Cortex of kidney (tissue), 1 donor: ENCODE data around the gene IFT22.
"Not testable (repeated sequence)": the region's sequence is repeated elsewhere in the genome, so short reads cannot be mapped to it uniquely, and the experiment has no call there.

ENCODE experiments used
- DNase-seq: peaks from one replicate; lab custom pipeline; 2025; lab: John Stamatoyannopoulos, UW

Gene IFT22

GRCh38 chr7:101321491-101322401 is at the start of gene IFT22:
Gene IFT22, minus strand, starts transcription at chr7:101321812. Its CDS starts 103 bp downstream, at chr7:101321709.
- DNase-seq: no peak

DNA sequence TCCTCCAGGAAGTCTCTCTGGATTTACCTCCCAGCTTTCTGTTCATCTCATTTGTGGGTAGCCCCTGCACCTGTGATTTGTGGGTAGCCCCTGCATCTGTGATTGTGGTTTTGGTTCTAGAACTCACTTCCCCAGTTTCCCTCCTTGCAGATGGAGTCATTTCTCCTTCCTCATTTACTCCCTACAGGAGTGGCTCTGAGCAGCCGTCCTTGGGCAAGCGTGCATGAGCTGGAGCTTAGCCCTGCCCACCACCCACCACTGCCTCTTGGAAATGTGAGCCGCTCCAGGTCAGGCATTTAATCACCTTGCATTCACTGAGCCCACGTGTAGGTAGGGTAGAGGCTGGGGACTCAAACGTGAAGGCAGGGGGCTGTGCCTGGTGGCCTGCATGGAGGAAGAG is 49.2 kb upstream of the IFT22 start:
- DNase-seq: no peak

GRCh38 chr7:101368422-101369165 is 47.0 kb upstream of the IFT22 start:
- no peak for DNase-seq

DNA sequence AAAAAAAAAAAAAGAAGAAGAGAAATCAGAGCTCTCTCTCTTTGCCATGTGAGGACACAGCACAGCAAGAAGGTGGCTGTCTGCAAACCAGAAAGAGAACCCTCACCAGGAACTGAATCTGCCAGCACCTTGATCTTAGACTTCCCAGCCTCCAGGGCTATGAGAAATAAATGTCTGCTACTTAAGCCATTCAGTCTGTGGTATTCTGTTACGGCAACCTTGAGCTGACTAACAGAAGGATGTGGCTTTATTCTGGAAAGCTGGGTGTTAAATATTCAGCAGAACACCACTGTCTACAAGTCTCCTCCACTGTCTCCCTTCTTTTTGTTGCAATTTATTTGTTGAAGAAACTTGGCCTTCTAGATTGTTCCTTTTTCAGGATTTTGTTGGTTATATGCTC is 46.1 kb upstream of the IFT22 start:
- no peak for DNase-seq

DNA sequence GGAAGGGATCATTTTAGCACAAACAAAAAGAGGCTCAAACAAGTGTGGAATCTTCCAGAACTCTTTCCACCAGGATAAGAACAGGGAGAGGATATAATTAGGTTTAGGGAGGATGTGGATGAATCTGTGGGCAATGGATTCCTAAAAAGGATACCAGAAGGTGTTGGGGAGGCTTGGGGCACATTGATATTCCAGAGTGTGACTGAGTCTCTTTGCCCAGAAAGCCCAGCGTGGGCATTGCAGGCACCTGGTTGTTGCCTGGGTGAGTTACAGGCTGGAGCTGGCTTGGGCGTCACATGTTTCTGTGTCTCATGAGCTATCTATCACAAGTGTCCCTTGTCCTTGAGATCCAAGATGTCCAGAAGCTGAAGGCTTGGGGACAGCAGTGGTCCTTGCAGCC is 44.3 kb upstream of the IFT22 start:
- DNase-seq: no peak

DNA sequence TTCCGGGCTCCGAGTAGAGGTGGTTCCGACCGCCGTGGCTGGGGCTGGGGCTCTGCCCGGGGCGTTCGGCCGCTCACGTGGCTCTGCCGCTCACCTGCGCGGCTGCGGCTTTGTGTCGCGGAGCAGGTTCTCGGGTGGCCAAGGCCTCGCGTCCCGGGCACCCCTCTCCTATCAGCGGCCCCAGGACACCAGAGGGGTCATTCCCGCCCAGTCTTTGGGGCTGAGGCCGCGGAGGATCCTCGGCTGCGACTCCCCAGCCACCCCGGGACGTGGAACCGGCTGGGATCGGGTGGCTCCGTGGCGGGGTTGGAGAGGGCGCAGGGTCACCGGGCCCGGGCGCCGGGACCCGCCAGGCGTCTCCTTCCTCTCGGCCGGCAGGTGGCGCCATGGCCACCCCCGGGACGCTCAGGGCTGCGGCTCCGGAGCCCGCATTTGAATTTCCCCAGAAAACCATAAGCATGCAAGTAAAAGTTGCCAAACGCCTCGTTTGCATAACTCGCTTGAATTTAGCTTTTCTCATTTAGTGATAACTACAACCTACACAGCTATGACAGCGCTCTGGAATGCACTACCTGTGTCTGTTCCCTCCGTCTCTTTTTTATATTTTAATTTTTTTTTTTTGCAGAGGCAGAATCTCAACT is 42.2 kb upstream of the IFT22 start:
- no peak for DNase-seq

GRCh38 chr7:101363196-101363733 is 41.7 kb upstream of the IFT22 start:
- DNase-seq: no peak

DNA sequence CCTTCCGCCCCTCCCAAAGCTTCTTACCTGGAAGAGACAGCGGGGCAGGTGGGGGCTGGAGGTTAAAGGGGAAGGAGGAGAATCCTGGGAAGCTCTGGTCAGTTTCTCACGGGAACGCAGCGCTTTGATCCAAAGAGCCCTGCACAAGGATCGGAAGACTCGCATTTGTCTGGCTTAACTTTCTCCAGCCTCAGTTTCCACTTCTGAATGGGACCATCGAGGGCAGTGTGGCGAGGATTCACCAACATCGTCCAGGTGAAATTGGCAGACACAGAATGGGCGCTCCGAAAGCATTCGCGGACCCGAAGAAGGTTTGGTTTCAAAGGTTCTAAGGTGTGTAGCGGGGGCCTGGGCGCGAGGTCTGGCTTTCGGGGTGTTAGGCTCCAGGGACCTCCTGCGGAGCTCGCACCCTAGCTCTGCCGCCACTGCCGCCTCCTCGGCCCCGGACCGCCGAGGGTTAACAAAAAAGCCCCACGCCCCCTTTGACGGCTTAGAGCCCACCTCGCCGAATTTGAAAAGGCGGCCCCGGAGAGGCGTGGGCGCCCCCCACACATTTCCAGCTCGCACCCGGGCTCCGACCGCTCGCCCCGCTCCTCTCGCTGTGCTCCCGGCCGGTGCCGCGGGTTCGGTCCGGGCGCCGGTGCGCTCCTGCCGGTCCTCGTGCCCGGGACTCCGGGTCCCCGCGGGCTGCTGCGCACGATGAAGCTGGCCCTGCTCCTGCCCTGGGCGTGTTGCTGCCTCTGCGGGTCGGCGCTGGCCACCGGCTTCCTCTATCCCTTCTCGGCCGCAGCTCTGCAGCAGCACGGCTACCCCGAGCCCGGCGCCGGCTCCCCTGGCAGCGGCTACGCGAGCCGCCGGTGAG is 41.0 kb upstream of the IFT22 start, which contains the start of gene COL26A1:
COL26A1 (plus strand) TSS at position 542 of the 862 bp plus-strand sequence; CDS start at position 700, 158 bp downstream.
- no peak for DNase-seq

DNA sequence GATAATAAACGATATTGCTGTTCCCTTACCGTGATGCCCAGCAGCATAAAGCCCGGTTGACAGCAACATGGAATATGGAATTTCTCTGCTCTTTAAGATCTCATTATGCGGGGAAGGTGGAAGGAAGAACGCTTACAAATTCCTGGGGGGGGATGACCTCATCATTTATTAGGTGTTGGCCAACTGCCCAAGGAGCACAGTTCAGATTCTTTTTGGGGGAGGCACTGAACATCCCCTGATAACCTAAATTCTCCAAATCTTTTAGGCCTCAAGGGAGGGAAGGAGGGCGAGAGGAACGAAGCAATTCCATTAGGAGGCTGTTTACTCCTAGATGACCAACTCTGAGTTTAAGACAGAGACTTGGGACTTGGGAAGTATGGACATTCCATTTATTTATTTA is 35.8 kb upstream of the IFT22 start:
- no peak for DNase-seq

- DNase-seq: no peak
Observed at GRCh38 chr7:101352920-101353308, 31.3 kb upstream of the IFT22 start.

DNA sequence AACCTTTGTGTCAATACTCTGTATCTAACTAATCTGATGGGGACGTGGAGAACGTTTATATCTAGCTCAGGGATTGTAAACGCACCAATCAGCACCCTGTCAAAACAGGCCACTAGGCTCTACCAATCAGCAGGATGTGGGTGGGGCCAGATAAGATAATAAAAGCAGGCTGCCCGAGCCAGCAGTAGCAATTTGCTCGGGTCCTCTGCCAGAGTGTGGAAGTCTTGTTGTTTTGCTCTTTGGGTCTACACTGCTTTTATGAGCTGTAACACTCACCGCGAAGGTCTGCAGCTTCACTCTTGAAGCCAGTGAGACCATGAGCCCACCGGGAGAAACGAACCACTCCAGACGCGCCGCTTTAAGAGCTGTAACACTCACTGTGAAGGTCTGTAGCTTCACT is 27.7 kb upstream of the IFT22 start:
- not testable (repeated sequence) for DNase-seq

GRCh38 chr7:101348456-101349067 is 26.9 kb upstream of the IFT22 start:
- DNase-seq: not testable (repeated sequence)

- DNase-seq: no peak
Observed at GRCh38 chr7:101347477-101347876, 25.9 kb upstream of the IFT22 start.

GRCh38 chr7:101342892-101343291 is 21.3 kb upstream of the IFT22 start:
- no peak for DNase-seq

GRCh38 chr7:101340379-101340778 is 18.8 kb upstream of the IFT22 start:
- no peak for DNase-seq

- no peak for DNase-seq
Observed at GRCh38 chr7:101333912-101334311, 12.3 kb upstream of the IFT22 start.

DNA sequence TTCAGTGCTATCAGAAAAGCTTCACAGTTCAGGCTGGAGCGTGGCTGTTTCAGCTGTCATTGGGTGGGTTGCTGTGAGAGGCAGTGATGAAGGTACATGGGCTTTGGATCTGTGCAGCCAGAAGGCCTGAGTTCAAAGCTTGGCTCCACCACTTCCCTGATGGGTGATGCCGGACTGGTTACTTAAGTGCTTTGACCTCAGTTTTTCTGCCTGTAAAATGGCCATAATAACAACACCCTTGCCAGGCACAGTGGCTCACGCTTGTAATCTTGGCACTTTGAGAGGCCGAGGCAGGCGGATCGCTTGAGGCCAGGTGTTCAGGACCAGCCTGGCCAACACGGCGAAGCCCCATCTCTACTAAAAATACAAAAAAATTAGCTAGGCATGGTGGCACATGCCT is 10.4 kb upstream of the IFT22 start:
- no peak for DNase-seq

- DNase-seq: no peak
Observed at GRCh38 chr7:101330011-101330484, 8.4 kb upstream of the IFT22 start.

GRCh38 chr7:101328159-101328558 is 6.5 kb upstream of the IFT22 start:
- no peak for DNase-seq

GRCh38 chr7:101319401-101319800 is 2.2 kb downstream of the IFT22 start:
- DNase-seq: no peak

DNA sequence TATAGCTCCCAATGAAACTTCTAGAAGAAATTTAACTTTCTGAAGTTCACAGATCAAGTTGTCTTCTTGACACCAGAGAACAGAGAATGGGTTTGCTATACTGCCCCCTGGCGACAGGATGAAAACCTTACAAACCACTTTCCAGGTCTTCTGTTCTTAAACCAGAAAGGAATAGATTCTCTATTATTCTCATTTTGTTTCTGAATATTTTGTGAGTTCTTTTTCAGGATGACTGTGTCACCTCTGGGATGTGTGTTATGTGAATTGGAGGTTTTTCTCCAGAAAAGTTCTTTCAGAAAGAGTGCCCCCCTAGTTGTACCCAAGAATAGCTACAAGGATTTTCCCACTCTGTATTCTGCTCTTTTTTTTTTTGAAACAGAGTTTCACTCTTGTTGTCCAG is 6.3 kb downstream of the IFT22 start:
- no peak for DNase-seq
